D341Med (cell line): ENCODE measurements around the gene CCNB1IP1.
"Not testable (repeated sequence)": the region's sequence is repeated elsewhere in the genome, so short reads cannot be mapped to it uniquely, and the experiment has no call there.

ENCODE experiments used
- DNase-seq: peaks from one replicate; pipeline ENCODE4 v3.0.0; 2012; ENCODE audit warnings: low spot score

Gene CCNB1IP1, protein sequence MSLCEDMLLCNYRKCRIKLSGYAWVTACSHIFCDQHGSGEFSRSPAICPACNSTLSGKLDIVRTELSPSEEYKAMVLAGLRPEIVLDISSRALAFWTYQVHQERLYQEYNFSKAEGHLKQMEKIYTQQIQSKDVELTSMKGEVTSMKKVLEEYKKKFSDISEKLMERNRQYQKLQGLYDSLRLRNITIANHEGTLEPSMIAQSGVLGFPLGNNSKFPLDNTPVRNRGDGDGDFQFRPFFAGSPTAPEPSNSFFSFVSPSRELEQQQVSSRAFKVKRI

GRCh38 chr14:20332788-20333493, at the start of gene CCNB1IP1:
Gene CCNB1IP1 (minus strand): TSS chr14:20333279. CDS start chr14:20316523, 16,756 bp downstream.
- DNase-seq = peak; percentile 80

DNA sequence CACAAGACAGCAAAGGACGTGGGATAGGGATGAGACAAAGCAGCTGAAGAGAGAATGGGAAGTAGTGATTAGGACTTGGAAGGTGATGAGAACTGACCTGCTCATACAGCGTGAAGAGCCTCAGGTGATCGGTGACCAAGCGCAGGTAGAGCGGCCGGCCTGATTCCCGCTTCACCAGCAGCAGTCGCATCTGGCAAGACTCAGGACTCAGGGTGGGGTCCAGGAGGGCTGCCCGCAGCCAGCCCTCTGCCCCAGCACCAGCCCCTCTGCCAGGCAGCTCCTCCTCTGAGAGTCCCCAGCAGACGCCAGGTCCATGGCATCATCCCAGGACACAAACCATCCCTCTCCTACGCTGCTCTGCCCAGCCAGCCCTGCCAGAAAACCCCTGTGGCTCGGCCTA, 49.4 kb upstream of the CCNB1IP1 start:
- DNase-seq = no peak

- no peak for DNase-seq
Observed at GRCh38 chr14:20381341-20381740, 48.3 kb upstream of the CCNB1IP1 start.

GRCh38 chr14:20380681-20381080, 47.6 kb upstream of the CCNB1IP1 start:
- DNase-seq = no peak

- DNase-seq = no peak
Observed at GRCh38 chr14:20379743-20380142, 46.7 kb upstream of the CCNB1IP1 start.

DNA sequence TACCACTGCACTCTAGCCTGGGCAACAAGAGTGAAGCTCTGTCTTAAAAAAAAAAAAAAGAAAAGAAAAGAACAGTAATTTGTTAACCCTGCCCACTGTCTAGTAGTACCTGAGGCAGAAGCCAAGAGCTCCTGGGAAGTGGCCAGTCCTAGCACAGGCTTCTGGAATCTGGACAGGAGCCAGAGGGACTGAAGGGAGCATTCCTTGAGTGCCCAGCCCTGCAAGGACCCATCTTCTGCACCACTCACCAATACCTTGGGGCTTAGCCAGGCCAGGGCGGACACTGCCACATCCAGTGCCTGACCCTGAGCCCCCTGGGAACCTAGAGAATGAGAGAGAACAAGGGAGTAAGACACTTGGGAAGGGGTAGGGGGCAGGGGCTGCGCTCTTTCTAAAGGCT, 44.1 kb upstream of the CCNB1IP1 start:
- no peak for DNase-seq

DNA sequence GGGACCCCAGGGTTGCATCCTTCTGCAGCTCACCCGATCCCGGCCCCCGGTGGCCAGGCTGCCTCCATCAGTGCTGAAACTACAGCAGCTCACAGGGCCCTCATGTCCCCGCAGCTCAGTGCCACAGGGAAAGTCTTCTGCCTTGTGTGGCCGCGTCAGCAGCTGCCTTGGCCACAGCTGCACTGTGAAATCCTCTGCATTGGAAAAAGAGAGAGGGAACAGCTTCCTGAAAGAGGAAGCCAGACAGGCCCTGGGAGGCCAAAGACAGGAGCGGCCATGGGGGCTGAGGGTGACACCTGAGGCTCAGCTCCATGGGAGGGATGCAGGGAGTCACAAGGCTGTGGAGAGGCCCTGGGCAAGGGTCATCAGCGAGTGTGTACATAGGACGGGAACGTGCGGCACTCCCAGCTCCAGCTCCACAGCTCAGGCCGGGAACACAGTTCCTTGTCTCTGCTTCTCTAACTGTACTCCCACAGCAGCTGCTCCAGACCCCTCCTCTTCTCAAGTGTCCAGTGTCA, 43.1 kb upstream of the CCNB1IP1 start:
- DNase-seq = no peak

DNA sequence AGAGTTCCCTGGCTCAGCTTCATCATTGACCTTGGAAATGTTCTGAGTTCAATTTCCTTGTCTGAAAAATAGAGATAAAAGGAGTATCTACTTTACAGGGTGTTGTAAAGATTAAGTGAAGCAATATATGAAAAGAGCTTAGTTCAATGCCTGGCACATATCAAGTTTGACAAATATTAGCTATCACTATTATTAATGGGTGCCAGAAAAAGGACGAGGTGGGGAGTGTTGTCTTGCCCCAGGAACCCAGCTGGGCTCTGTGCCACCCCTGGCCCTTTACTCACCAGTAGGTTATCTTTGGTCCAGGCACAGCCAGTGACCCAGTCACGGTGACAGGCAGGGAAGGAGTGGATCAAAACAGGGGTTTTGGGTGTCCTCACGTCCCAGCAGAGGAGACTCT, 42.4 kb upstream of the CCNB1IP1 start:
- DNase-seq = no peak

- no peak for DNase-seq
Observed at GRCh38 chr14:20372796-20373195, 39.7 kb upstream of the CCNB1IP1 start.

GRCh38 chr14:20365928-20366327, 32.8 kb upstream of the CCNB1IP1 start:
- DNase-seq = no peak

GRCh38 chr14:20358474-20358873, 25.4 kb upstream of the CCNB1IP1 start:
- DNase-seq = not testable (repeated sequence)

DNA sequence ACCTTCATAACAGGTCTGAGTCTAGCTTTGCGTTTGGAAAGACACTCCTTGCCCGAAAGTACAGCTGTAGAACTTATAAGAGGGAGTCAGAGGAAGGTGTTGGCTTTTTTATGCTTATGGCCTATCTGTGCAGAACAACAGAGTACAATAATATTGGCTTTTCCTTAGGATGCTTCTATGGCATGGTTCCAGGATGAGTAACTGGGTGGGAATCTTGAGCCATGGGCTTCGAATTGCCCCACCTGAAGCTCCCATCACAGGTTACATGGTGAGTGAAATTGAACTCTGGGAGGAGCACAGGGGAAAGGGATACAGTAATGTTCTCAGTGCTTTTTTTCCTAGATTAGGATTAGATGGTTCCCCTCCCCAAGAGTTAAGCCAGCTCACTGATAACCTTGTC, 23.3 kb upstream of the CCNB1IP1 start:
- no peak for DNase-seq

GRCh38 chr14:20350860-20351259, 17.8 kb upstream of the CCNB1IP1 start:
- DNase-seq = peak; percentile 37

DNA sequence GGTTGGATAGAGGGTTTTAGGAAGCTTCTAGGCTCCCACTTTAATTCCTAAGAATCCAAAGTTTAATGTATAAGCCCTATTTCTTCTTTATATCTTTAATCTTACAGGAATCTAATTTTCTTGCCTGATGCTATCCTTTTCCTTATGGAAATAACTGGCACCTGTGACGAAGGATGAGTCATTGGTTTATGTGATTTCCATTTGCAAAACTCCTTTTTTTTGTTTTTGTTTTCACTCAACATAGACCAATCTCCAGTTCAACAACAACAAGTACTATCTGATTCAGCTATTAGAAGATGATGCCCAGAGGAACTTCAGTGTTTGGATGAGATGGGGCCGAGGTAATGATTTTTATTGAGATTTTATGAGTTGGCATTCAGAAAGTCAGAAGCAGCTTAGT, 17.2 kb upstream of the CCNB1IP1 start:
- no peak for DNase-seq

DNA sequence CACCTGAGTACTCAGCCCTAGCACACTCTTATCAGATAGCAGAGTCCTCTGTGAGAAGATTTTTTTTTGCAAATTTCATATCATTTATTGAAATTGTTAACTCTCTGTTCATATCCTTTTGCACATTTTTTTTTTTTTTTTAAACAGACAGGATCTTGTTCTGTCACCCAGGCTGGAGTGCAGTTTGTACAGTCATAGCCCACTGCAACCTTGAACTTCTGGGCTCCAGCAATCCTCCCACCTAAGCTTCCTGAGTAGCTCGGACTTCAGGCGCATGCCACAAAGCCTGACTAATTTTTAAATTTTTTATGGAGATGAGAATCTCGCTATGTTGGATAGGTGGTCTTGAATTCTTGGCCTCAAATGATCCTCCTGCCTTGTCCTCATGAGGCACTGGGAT, 14.7 kb upstream of the CCNB1IP1 start:
- DNase-seq = no peak

GRCh38 chr14:20346713-20347112, 13.6 kb upstream of the CCNB1IP1 start:
- DNase-seq = no peak

DNA sequence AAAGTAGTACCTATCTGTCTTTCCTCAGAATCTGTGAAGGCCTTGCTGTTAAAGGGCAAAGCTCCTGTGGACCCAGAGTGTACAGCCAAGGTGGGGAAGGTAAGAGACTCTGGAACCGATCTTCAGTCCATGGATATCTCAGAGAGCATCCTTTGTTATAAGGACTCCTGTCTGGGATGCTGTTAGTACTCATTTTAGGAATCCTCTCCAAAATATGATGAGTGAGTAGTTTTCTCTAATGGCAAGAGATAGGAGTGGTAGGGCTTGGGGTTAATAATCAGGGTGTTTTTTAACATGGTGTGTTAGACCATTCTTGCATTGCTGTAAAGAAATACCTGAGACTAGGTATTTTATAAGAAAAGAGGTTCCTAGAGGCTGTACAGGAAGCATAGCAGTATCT, 12.3 kb upstream of the CCNB1IP1 start:
- no peak for DNase-seq

DNA sequence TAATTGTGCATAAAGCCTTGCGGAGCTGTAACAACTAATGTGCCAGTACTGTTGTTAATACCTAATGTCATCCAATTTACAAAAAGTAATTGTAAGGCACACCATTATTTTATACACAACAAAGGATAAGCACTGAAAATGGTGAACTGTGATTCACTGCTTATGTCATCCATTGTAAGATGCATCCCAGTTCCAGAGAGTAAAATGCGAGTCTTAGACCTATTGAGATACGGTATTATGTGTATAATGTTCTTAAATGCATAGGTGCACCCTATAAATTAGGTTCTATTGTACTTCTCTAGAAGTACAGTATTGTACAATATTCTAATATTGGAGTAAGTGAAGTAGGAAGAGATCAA, 10.8 kb upstream of the CCNB1IP1 start:
- DNase-seq = no peak

- DNase-seq = peak; percentile 97
Observed at GRCh38 chr14:20343092-20343861, 10.2 kb upstream of the CCNB1IP1 start, which contains the start of gene PARP2. Gene PARP2 (plus strand): TSS chr14:20343635. CDS start chr14:20343642, 7 bp downstream.

GRCh38 chr14:20341646-20342045, 8.6 kb upstream of the CCNB1IP1 start:
- no peak for DNase-seq

DNA sequence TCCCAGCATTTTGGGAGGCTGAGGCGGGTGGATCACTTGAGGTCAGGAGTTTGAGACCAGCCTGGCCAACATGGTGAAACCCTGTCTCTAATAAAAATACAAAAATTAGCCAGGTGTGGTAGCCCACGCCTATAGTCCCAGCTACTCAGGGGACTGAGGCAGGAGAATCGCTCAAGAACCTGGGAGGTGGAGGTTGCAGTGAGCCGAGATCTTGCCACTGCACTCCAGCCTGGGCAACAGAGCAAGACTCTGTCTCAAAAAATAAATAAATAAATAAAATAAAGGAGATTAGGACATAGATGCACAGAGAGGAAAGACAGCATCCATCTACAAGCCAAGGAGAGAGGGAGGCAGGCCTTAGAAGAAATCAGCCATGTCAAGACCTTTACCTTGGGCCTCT, 8.0 kb upstream of the CCNB1IP1 start:
- DNase-seq = not testable (repeated sequence)

DNA sequence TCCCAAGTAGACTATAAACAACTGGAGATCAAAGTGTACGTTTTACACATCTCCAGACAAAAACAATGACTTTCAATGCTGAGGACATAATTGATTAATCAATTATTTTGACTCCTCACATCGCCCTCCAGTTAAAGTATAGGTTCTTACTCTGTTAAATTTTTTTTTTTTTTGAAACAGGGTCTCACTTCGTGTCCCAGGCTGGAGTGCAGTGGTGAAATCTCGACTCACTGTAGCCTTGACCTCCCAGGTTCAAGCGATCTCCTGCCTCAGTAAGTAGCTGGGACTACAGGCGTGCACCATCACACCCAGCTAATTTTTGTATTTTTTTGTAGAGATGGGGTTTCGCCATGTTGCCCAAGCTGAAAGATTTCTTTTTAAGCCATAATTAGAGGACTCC, 938 bp upstream of the CCNB1IP1 start:
- DNase-seq = no peak

DNA sequence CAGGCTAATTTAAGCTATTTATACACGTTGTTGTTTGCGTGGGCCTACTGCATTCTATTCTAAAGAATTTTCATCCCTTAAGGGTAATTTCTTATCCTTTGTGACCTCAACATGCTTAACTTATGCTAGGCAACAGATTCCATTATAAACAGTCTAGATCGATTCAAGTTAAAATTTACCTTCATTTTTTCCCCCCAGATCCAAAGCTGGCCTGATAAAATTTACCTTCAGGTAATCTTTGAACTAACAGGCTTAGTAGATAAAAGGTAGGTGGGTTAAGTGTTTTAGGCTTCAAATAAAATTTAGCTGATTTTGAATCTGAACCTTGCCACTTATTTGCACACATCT, 389 bp upstream of the CCNB1IP1 start:
- no peak for DNase-seq
